HG03457 (cell line): ENCODE results near the gene EXD1.

Experiments
- ATAC-seq: cut with Tn5 transposase; IDR thresholded peaks from one replicate; pipeline ENCODE4 v1.9.1; 2021; ENCODE audit warnings: moderate number of reproducible peaks; ENCODE audit not compliant: unreplicated experiment

Gene EXD1

DNA sequence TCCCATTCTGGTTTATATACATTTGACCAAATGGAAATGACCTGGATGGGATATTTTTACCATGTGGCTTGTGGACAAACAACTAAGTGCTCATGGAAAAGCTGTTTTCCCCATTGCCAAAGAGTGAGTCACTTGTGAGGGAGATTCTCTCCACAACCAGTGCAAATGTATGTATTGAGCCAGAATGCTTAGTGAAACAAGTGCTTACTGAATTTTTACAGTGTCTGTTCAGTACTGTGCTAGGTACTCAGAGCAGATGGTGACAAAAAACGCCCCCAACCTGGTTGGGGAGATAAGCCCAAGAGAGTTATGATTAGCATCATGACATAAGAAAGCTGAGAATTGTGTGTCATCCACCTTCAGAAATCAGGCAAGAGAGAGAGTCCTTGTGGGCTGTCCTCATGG, 2.8 kb upstream of the EXD1 start:
- no peak for ATAC-seq

DNA sequence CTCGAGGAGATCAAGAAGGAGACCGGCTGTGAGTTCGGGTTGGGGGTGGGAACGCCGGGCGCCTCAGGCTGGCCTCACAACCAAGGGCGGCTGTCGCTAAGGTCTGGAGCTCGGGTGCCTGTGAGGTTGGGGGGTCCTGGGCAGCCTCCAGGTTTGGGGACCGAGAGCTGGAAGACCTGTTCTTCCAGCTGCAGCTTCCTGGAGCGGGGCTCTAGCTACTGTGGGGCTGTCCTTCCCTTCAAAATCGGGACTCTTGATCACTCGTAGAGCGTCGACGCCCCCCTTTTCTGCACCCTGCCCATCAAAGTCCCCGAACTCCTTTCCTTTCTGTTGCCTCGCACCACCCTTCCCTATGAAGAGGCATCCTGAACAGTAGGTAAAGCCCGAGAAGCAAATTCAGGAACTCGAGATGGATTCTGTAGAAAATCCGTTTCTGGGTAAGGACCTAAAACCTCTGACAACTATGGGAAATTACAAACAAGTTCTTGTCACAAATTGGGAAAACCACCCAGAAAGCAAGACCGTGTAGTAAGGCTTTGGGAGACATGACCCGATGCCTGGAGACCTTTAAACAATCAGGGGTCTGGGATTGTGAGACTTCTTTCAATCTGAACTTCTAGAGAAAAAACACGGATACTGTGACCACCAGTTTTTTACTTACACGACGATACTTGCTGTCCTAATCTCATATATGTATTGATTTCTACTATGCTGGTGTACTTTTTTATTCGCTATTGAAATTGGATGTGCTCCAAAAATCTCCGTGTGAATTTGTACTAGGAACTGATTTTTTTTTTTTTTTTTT, 1.1 kb upstream of the EXD1 start:
- ATAC-seq, result peak; percentile 30

DNA sequence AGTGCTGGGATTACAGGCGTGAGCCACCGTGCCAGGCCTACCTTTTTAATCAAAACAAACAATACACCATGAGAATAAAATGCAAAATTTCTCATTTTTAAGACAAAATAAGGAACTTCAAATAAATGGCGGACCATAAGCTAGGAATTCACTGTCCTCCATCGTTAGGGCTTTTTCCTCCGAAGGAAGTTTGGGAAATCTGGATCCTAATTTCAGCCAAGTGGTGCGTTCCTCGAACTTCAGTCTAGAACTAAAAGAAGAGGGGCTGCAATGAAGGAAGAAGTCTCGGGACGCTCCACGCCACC, 260 bp downstream of the EXD1 start:
- ATAC-seq, result no peak

DNA sequence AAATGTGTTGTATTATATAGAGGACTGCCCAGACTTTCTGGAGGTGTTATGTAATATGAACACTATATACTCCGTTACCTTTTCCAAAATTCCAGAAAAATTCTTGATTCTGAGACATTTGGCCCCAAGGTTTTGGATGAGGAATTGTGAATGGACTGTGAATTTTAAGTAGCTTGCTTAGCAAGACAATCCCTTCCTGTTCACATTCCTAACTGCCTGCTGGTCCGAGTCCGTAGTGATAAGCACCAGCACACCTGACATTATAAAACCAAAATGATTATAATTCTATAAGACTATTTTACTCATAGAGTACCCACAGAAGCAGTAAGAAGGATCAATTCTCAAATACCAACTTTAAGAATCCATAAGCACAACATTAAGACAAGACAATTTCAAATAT, 11.2 kb downstream of the EXD1 start:
- ATAC-seq, result no peak

DNA sequence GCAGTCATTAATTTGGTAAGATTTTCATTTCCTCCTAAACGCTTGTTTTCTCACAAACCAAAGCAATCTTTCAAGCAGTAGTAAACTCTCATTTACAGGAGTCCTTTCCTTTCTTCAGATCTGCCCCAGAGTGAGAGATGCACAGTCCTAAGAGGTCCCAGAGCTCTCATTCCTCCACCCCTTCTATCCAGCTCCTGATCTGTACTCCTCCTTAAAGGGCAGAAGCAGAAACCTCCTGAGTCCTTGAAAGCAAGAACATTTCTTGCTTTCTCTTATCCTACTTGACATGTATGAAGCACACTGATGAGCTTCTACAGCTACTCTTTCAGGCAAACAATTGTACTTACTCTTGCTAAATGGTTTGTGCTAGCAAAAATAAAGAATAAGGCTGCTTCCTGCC, 11.7 kb downstream of the EXD1 start:
- ATAC-seq, result no peak

DNA sequence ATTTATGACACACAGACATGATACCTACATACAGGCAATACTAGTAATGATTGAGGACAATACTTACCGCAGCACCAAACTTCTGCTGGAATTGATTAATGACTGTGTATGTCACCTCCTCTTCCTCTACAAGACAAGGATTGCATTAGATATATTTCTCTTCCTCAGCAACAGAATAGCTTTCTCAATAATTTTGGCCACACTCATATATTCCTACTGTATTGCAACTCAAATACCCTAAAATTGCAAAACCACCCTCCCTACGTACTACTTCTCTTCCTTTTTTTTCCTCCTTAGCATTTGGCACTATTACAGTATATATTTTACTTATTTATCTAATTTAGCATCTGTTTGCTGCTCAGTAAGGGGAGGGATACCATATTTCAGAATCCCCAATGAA, 14.8 kb downstream of the EXD1 start:
- no peak for ATAC-seq

DNA sequence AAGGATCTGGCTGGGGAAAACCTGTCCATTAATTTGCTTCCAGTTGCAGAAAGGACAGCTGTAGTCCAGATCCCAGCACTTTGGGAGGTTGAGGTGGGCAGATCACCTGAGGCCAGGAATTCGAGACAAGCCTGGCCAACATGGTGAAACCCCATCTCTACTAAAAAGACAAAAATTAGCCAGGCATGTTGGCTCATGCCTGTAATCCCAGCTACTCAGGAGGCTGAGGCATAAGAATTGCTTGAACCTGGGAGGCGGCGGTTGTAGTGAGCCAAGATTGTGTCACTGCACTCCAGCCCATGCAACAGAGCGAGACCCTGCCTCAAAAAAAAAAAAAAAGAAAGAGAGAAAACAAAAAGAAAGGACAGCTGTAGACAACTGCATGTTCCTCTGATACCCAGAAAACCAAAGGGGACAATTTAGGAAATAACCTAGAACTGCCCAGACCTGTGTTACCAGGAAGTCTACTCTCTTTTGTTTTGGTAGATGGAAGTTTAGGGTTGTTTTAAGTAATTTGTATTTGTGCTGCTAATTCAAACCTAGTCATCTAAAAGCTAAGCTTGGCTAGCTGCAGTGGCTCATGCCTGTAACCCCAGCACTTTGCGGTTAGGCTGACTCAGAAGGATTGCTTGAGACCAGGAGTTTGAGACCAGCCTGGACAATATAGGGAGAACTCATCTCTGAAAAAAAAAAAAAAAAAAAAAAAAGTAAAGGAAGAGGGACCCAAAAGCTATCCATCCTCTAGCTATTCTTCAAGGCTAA, 22.7 kb downstream of the EXD1 start:
- ATAC-seq, result no peak

DNA sequence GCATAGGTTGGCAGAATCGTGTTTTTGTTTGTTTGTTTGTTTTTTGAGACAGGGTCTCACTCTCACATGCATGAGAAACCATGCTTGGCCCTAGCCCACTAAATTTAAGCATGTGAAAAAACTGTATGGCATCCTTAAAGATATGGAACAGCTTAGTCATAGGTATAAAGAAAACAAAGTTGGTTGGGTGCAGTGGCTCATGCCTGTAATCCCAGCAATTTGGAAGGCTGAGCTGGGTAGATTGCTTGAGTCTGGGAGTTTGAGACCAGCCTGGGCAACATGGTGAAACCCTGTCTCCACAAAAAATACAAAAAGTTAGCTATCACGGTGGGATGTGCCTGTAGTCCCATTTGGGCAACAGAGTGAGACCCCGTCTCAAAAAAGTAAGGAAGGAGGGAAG, 25.2 kb downstream of the EXD1 start:
- no peak for ATAC-seq

DNA sequence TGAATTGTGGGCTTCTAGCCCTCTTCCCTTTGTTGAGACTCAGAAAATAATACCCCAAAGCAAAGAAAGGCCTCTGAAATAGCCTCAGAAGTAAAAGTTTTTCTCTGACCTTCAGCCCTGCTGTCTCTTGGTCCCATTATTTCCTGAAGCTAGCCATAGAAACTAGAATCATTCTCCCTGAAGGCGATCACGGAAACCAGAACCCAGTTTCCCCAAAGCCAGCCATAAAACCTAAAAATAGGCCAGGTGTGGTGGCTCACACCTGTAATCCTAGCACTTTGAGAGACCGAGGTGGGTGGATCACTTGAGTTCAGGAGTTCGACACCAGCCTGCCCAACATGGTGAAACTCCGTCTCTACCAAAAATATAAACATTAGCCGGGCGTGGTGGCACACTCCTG, 27.2 kb downstream of the EXD1 start:
- ATAC-seq, result no peak

DNA sequence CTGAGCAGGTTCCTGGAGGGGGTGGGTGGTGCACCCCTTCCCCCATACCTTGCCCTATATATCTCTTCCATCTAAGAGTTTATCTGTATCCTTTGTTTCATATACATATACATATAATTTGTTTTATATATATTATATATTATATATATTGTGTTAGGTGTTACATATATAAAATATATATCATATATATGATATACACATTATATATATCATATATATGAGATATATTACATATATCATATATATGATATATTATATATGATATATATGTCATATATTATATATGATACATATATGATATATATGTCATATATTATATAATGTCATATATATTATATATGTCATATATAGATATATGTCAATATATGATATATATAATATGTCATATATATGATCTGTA, 31.1 kb downstream of the EXD1 start:
- no peak for ATAC-seq

DNA sequence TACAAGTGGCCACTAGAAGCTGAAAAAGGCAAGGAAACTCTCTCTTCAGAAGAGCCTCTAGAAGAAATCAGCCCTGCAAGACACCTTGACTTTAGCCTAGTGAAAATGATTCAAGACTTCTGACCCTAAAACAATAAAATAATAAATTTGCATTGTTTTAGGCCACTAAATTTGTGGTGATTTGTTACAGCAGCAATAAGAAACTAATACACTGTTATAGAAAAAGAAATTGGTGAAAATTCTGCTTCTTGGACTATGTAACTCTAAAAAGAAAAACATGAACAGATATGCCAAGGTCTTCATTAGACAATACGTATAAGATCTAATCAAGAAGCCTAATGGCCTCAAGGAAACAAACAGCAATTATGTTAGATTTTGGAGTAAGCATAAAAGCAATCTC, 36.1 kb downstream of the EXD1 start:
- ATAC-seq, result no peak

DNA sequence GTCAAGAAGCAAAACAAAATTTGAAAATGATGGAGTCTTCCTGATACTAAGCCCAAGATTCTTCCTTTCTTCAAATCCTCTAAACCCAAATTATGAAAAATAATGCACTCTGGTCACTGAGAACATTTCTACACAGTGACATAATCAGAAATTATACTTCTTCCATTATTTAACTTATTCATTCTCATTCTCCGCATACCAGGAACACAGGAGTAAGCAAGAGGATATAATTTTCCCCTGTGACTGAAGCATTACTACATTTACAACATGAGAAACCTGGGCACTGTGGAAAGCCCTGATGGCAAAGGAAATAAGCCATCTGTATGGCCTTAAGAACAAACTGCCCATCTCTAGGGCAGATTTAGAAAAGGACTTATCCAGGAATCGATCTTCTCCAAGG, 47.0 kb downstream of the EXD1 start:
- ATAC-seq, result no peak

DNA sequence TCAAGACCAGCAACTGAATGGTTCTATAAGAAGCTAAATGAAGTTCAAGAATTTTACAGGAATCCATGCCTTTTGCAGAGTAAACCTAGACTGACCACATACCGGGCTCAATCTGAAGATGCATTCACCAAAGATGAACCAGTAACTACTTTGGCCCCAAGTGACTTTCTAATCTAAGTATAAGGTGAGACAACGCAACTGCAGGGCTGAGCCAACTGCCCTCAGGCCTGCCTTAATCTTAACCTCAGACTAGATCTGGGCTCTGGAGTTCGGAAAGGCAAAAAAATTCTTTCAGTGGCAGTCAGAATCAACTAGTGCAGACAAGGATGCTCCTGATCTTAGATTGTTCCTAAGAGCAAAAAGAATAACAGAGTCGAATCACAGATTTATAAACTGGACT, 48.3 kb downstream of the EXD1 start:
- ATAC-seq, result no peak

DNA sequence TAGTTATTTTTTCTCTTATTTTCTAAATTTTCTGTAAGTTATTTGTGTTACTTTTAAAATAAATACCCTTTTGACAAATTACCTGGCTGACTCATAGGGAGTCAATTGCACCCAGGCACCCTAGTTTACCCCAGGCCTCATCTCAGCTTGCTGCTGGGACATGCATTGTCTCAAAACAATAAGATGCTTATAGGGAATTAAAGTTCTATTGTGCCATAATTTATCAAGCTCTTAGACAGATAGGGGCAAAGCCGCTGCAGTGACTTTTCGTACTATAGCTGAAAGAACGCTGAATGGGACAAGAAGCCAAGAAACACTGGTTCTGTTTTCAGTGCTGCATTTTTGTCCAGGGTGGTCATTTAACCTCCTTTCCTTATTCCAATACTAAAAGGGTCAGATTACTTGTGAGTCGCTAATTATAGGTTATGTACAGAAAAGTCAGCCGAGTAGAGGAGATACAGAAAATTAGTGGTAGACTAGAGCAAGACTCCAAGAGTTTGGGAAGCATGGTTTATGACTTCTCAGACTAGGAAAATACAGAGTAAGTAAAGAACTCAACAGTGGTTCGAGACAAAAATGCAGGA, 50.3 kb downstream of the EXD1 start:
- ATAC-seq, result no peak

DNA sequence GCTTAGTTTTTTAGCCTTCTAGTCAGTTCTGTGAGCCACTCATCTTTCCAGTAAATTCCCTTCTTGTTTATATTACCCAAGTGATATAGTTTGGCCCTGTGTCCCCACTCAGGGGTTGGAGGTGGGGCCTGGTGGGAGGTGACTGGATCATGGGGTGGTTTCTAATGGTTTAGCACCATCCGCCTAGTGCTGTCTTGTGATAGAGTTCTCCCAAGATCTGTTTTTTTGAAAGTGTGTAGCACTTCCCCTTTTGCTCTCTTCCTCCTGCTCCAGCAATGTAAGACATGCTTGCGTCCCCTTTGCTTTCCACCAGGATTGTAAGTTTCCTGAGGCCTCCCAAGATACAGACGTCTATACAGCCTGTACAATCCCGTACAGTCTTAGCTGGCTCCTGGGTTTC, 60.8 kb downstream of the EXD1 start:
- ATAC-seq, result no peak

DNA sequence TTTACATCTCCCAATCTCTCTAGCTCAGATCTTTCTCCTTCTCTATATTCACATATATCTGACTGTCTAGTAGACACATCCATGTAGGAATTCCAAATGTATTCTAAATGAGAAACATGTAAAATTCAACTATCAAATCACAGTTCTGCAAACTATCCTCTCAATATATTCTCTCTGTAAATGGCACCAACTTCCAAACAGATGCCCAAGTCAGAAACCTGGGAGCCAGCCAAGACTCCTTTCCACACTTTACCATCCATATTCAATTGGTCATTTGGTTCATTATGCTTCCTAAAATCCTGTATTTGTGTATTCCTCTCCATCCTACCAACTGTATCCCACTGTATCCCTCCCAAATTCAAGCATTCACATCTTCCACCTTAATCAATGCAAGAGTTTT, 61.5 kb downstream of the EXD1 start:
- ATAC-seq, result no peak

DNA sequence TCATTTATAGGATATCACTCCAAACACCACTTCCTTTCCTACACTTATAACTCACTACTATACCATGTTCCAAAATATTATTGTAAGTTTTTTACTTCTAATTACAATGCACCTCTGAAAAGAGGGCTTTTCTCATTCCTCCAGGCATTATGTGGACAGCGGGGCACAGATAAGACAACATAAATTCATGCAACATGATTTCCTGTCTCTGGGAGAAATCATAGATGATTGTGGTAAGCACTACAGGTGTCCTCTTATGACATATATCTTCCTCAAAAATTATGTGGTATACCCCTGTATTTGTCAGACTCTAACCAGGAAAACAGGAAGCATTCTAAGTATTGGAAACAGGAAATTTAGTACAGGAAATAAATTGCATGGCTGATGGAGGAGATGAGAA, 68.8 kb downstream of the EXD1 start:
- ATAC-seq, result no peak

DNA sequence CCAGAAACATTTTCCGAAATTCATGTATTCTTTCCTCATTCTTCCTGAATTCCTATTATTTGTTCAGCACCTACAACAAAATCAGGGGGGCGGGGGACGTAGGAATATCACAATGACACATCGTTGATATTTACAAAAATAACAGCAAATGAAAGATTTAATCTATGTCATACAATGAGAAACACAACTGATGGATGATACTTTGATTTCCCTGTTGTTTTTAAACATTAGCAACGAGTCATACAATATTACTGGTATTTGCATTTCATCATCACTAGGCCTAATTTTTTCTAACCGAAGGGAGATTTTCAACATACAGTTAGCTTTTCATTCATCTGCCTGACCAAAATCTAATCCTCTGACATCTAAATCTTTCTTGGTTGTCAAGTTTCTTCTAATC, 69.2 kb downstream of the EXD1 start:
- no peak for ATAC-seq

DNA sequence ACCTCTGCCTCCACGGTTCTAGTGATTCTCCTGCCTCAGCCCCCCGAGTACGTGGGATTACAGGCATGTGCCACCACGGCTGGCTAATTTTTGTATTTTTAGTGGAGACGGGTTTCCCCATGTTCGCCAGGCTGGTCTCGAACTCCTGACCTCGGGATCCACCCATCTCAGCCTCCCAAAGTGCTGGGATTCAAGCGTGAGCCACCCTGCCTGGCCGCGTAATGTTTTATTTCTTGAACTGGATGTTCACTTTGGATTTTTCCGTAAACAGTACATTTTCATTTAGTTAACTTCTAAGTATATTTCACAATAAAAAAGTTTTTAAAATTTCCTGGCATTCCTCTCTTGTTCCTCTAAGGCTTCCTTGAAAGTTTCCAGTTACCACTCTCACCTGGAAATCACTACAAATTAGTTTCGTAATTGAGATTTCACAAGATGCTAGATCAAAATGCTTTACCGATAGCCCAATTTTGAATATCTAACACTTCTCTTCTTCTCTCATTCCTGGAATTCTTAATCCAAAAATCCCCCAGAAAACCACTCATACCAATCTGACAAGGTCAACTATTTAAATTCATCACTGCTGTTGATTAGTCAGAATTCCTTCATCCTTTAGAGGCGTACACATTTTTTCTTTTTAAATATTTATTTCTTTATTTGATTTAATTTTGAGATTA, 69.8 kb downstream of the EXD1 start:
- no peak for ATAC-seq

DNA sequence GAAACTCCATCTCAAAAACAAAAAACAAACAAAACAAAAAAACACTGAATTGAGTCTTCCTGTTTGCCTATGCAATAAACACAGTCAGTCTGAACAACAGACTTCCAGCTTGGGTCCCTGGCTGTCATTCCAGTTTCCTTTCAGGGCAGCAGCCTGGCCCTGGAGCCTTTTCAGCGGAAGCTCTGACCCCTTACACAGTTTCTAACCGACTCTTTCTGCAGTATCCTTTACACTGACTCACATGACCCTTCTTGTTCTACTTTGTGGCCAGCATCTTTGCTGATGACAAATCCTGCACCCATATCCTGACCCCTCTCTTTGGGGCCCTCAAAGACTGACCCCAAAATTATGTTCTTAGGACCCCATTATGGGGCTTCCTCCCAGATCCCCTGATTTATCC, 76.1 kb downstream of the EXD1 start:
- no peak for ATAC-seq

DNA sequence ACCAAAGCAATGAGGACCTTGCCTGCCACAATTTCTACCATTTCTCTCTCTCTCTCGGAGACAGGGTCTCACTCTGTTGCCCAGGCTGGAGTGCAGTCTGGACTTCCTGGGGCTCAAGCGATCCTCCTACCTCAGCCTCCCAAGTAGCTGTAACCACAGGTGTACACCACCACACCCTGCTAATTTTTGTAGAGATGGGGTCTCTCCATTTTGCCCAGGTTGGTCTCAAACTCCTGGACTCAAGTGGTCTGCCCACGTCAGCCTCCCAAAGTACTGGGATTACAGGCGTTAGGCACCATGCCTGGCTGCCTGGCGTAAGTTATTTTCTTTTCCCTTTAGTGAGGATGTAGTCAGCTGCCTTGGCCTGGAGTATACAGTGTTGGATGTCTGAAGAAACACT, 76.8 kb downstream of the EXD1 start:
- no peak for ATAC-seq

DNA sequence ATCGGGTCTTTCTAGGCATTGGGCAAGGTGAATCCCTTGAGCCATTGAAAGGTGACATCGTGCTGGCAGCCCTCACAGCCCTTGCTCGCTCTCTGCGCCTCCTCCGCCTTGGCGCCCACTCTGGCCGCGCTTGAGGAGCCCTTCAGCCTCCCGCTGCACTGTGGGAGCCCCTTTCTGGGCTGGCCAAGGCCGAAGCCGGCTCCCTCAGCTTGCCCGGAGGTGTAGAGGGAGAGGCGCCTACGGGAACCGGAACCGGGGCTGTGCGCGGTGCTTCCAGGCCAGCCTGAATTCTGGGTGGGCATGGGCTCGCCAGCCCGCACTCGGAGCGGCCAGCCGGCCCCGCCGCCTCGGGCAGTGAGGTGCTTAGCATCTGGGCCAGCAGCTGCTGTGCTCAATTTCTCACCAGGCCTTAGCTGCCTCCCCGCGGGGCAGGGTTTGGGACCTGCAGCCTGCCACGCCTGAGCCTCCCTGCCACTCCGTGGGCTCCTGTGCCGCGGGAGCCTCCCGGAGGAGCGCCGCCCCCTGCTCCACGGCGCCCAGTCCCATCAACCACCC, 79.0 kb downstream of the EXD1 start:
- ATAC-seq, result no peak
